ENCODE data around the gene MUC2. TPM values are rescaled to one million over a fixed set of nuclear protein-coding genes. Genes with fewer than 3 reads are reported as not detected.

MUC2 gene
- total RNA-seq, 1 donor from 2014 or later, result not detected

GRCh38 chr11:1116666-1117390 lies 42.2 kb downstream of the MUC2 start:
- no peak for TF ChIP-seq CTCF (conservative IDR thresholded peaks at IDR 0.05; ENCODE audit: low read depth, low read length)
- H3K4me3 ChIP-seq (ENCODE audit: low read depth, low read length), result no peak overlapping the region
- DNase-seq (ENCODE audit: low read depth), result no peak

DNA sequence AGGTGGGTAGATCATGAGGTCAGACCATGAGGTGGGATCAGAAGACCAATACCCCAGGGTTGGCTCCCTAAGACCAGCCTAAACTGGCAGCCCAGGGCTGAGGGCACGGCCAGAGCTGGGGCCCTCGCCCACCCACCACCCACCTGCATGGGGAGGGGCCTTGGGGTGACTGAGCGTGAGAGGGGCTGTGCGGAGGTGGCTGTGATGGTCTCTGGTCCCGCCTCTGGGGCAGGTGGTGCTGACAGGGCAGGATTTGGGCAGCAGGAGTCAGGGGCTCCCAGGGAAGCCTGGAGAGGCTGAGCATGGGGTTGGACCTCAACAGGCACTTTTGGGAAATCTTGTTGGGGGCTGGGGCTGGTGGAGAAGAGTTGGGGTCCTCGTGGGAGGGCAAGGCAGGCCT lies 43.3 kb downstream of the MUC2 start:
- no peak overlapping the region for H3K4me3 ChIP-seq (ENCODE audit: low read depth, low read length)
- no peak for TF ChIP-seq CTCF (conservative IDR thresholded peaks at IDR 0.05; ENCODE audit: low read depth, low read length)
- no peak for DNase-seq (ENCODE audit: low read depth)

DNA sequence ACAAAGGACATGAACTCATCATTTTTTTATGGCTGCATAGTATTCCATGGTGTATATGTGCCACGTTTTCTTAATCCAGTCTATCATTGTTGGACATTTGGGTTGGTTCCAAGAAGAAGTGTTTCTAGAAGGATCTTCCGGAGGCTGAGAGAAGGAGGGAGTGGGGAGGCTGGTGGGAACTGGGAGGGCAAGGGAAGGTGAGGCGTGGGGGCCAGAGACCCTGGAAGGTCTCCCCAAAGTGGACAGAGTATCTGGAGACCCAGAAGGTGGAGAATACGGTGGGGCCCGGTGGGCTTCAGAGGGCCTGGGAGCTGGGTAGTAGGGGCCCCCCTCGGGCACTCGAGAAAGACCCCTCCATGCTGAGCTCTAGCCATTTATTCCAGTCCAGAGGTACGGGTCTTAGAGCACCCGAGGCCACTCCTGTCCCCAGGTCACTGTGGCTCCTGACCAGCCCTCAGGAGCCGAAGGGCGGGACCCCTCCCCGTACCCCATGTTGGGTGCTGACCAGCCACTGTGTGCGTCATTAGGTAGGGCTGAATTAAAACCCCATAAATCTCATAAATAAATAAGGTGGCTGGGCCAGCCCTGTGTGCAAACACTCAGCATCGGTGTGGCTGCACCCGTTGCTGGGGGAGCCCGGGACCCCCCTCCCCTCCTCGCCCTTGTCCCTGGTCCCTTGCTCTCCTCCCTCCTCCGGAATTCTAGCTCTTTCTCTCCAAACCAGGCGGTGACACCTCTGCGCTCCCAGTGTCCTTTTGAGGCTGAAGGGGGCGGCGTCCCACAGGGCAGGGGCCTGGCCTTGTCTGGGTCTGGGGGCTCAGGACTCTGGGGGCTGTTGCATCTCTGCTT lies 44.3 kb downstream of the MUC2 start:
- no peak for DNase-seq (ENCODE audit: low read depth)
- no peak for TF ChIP-seq CTCF (conservative IDR thresholded peaks at IDR 0.05; ENCODE audit: low read depth, low read length)
- H3K4me3 ChIP-seq (ENCODE audit: low read depth, low read length), result no peak overlapping the region

DNA sequence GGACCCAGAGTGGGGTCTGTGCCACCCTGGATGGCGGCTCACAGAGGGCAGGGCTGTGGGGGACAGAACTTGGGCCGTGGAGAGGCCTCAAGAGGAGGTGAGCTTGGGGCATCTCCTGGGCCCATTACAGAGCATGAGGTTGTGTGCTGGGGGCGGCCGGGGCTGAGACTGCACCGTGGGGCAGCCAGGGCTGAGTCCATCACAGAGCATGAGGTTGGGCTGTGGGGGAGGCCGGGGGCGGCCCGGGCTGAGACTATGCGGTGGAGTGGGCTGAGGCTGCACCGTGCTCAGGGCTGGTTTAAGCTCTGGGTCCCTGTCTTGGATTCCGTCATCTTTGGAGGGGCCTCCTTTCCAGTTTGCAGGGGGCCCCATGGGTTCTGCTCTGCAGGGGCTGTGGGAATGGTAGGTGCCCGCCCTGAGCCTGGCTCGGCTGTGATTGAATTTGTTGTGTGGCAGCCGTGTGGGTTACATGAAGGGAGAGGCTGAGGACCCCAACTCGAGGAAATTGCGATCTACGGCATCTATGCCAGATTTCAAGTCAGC lies 45.0 kb downstream of the MUC2 start:
- DNase-seq (ENCODE audit: low read depth), result no peak
- no peak overlapping the region for H3K4me3 ChIP-seq (ENCODE audit: low read depth, low read length)
- TF ChIP-seq CTCF (conservative IDR thresholded peaks at IDR 0.05; ENCODE audit: low read depth, low read length), result no peak

GRCh38 chr11:1120532-1121330 lies 46.1 kb downstream of the MUC2 start:
- no peak for DNase-seq (ENCODE audit: low read depth)
- no peak overlapping the region for H3K4me3 ChIP-seq (ENCODE audit: low read depth, low read length)
- no peak for TF ChIP-seq CTCF (conservative IDR thresholded peaks at IDR 0.05; ENCODE audit: low read depth, low read length)

GRCh38 chr11:1121331-1121812 lies 46.7 kb downstream of the MUC2 start:
- no peak overlapping the region for H3K4me3 ChIP-seq (ENCODE audit: low read depth, low read length)
- no peak for DNase-seq (ENCODE audit: low read depth)
- TF ChIP-seq CTCF (conservative IDR thresholded peaks at IDR 0.05; ENCODE audit: low read depth, low read length), result no peak
